SK-N-SH (cell line): ENCODE results near the gene CAPN7. TPM values are rescaled to one million over a fixed set of nuclear protein-coding genes. Genes with fewer than 3 reads are reported as not detected.

Experiments
- CTCF ChIA-PET: fragments of 300-600, 350-600 bp; formaldehyde crosslinking; extraction: SDS; loops from one replicate; lab custom pipeline; 2021; lab: Yijun Ruan, JAX
- POLR2A ChIA-PET: fragments of 350-600 bp; sonication (Branson Sonifier 250); formaldehyde crosslinking; extraction: SDS; loops from one replicate; lab custom pipeline; 2020; ENCODE audit warnings: antibody characterized with exemption, inconsistent platforms; lab: Yijun Ruan, JAX
- DNase-seq: peaks from one replicate; pipeline ENCODE4 v3.0.0; 2012
- H2AFZ ChIP-seq: fragments of 200-600 bp; sonication (generic); 2 replicates; pipeline ENCODE4 v1.8.1; 2016; ENCODE audit warnings: antibody characterized with exemption, mild to moderate bottlenecking, low read depth
- H3F3A ChIP-seq: fragments of 200-600 bp; sonication (generic); replicated peaks from 2 replicates; pipeline ENCODE3; 2016; ENCODE audit warnings: antibody characterized with exemption, mild to moderate bottlenecking; ENCODE audit not compliant: insufficient read depth
- H3K27ac ChIP-seq, 2 experiments: fragments of 200-500 bp in 1 of 2; fragments of 200-600 bp in 1 of 2; sonication (Bioruptor generic) in 1 of 2; sonication (generic), shearing (Covaris generic) in 1 of 2; 2 replicates each; pipeline versions ENCODE4 v1.5.1 to v1.6.1; 2014 to 2016; ENCODE audit warnings: low read depth in 2 of 2, inconsistent platforms in 1 of 2, low read length in 1 of 2, mild to moderate bottlenecking in 1 of 2, mixed read lengths in 1 of 2
- H3K27me3 ChIP-seq: fragments of 200-600 bp; sonication (generic), shearing (Covaris generic); 2 replicates; pipeline ENCODE4 v1.6.1; 2016; ENCODE audit warnings: mixed run types; ENCODE audit not compliant: insufficient read depth
- H3K36me3 ChIP-seq, 2 experiments: fragments of 200-500 bp in 1 of 2; fragments of 200-600 bp in 1 of 2; sonication (Bioruptor generic) in 1 of 2; sonication (generic) in 1 of 2; replicated peaks in 1 of 2; 2 replicates each; pipeline versions ENCODE3 to v1.5.1; 2014 to 2016; ENCODE audit warnings: low read length in 1 of 2, mild to moderate bottlenecking in 1 of 2; ENCODE audit not compliant: insufficient read depth in 2 of 2, control insufficient read depth in 1 of 2
- H3K4me1 ChIP-seq, 2 experiments: fragments of 200-500 bp in 1 of 2; fragments of 200-600 bp in 1 of 2; sonication (Bioruptor generic) in 1 of 2; sonication (generic), shearing (Covaris generic) in 1 of 2; 2 replicates each; pipeline versions ENCODE4 v1.5.1 to v1.6.1; 2014 to 2016; ENCODE audit warnings: low read depth in 1 of 2, low read length in 1 of 2, mixed run types in 1 of 2; ENCODE audit not compliant: insufficient read depth in 2 of 2, control insufficient read depth in 1 of 2
- H3K4me2 ChIP-seq: fragments of 200-600 bp; sonication (generic), shearing (Covaris generic); 2 replicates; pipeline ENCODE4 v1.6.1; 2017; ENCODE audit warnings: mixed run types
- H3K4me3 ChIP-seq, 2 experiments: fragments of 200-500 bp in 1 of 2; fragments of 200-600 bp in 1 of 2; sonication (Bioruptor generic) in 1 of 2; sonication (generic), shearing (Covaris generic) in 1 of 2; 2 replicates each; pipeline versions ENCODE4 v1.5.1 to v1.8.1; 2014 to 2016; ENCODE audit warnings: low read depth in 2 of 2, inconsistent platforms in 1 of 2, low read length in 1 of 2, mild to moderate bottlenecking in 1 of 2, mixed read lengths in 1 of 2, moderate library complexity in 1 of 2
- H3K79me2 ChIP-seq: fragments of 200-600 bp; sonication (generic); 2 replicates; pipeline ENCODE4 v1.8.1; 2017; ENCODE audit warnings: mild to moderate bottlenecking; ENCODE audit not compliant: insufficient read depth
- H3K9ac ChIP-seq: fragments of 200-600 bp; sonication (generic); 2 replicates; pipeline ENCODE4 v1.6.1; 2017; ENCODE audit warnings: mixed run types
- H3K9me2 ChIP-seq: fragments of 200-600 bp; sonication (generic); 2 replicates; pipeline ENCODE4 v1.6.1; 2017; ENCODE audit warnings: mixed run types
- H3K9me3 ChIP-seq: fragments of 200-600 bp; sonication (generic); 2 replicates; pipeline ENCODE4 v1.6.1; 2017; ENCODE audit warnings: mixed run types, mild to moderate bottlenecking, moderate library complexity
- H4K20me1 ChIP-seq: fragments of 200-600 bp; sonication (generic); 2 replicates; pipeline ENCODE4 v1.6.1; 2017; ENCODE audit warnings: mild to moderate bottlenecking, mixed run types; ENCODE audit not compliant: insufficient read depth
- CHD2 ChIP-seq: fragments of 150-350 bp; IDR thresholded peaks from 2 replicates; pipeline ENCODE4 v1.6.1; 2018; ENCODE audit warnings: low read length; ENCODE audit not compliant: partially characterized antibody
- EP300 ChIP-seq, 2 experiments: IDR thresholded peaks; 2 replicates each; pipeline versions ENCODE4 v1.4.0 to v1.6.1; 2012; ENCODE audit warnings: borderline replicate concordance in 1 of 2, low read depth in 1 of 2, low read length in 1 of 2
- EZH2phosphoT487 ChIP-seq: fragments of 200-600 bp; sonication (generic); IDR thresholded peaks from 2 replicates; pipeline ENCODE4 v1.6.1; 2017; ENCODE audit warnings: low read depth, mixed run types, mild to moderate bottlenecking, antibody characterized with exemption, moderate library complexity, borderline replicate concordance
- FOSL2 ChIP-seq: IDR thresholded peaks from 2 replicates; pipeline ENCODE4 v1.4.0; 2012; ENCODE audit warnings: low read depth, mild to moderate bottlenecking, moderate library complexity, borderline replicate concordance
- GATA2 ChIP-seq: sonication (generic); formaldehyde crosslinking; IDR thresholded peaks from 2 replicates; pipeline ENCODE4 v1.5.0; 2020; ENCODE audit warnings: mild to moderate bottlenecking, missing genetic modification reagents
- IRF3 ChIP-seq: fragments of 150-350 bp; IDR thresholded peaks from 2 replicates; pipeline ENCODE4 v1.6.1; 2016; ENCODE audit warnings: mild to moderate bottlenecking, low read depth, low read length
- NFIC ChIP-seq: IDR thresholded peaks from 2 replicates; pipeline ENCODE4 v1.4.0; 2012; ENCODE audit warnings: borderline replicate concordance
- RAD21 ChIP-seq: IDR thresholded peaks from 2 replicates; pipeline ENCODE4 v1.6.1; 2012; ENCODE audit warnings: mild to moderate bottlenecking, low read length
- TAF1 ChIP-seq: IDR thresholded peaks from 2 replicates; pipeline ENCODE4 v1.6.1; 2012; ENCODE audit warnings: low read depth, mild to moderate bottlenecking, low read length, moderate library complexity, borderline replicate concordance
- TCF12 ChIP-seq: IDR thresholded peaks from 2 replicates; pipeline ENCODE4 v1.4.0; 2012
- TEAD4 ChIP-seq: IDR thresholded peaks from 2 replicates; pipeline ENCODE4 v1.4.0; 2012; ENCODE audit warnings: mild to moderate bottlenecking, borderline replicate concordance; ENCODE audit not compliant: insufficient read depth
- USF1 ChIP-seq: IDR thresholded peaks from 2 replicates; pipeline ENCODE4 v1.4.0; 2012; ENCODE audit warnings: low read depth, borderline replicate concordance
- WGBS: methylation state at CpG from one replicate; pipeline ENCODE4 v1.1.6; 2017; ENCODE audit warnings: low lambda C conversion rate; 5-methylcytosine and 5-hydroxymethylcytosine counted together
- polyA plus RNA-seq, 3 experiments: library from polyadenylated mRNA; depleted of rRNA; stranded (reverse); fragments of >200 nt; gene quantifications; 2 replicates each; pipeline ENCODE4 v1.2.3, GENCODE V29; 2012
- TF ChIP-seq, protein P1 (sequence below): IDR thresholded peaks from 2 replicates; pipeline ENCODE4 v1.6.1; 2012; ENCODE audit warnings: mild to moderate bottlenecking, low read depth, low read length, moderate library complexity
- TF ChIP-seq, protein P2 (sequence below): IDR thresholded peaks from 2 replicates; pipeline ENCODE4 v1.4.0; 2012; ENCODE audit warnings: low read depth
- TF ChIP-seq, protein P3 (sequence below): fragments of 200-600 bp; sonication (generic); IDR thresholded peaks from 2 replicates; pipeline ENCODE4 v1.6.1; 2017; ENCODE audit warnings: antibody characterized with exemption, mild to moderate bottlenecking, moderate library complexity

Gene CAPN7
- polyA plus RNA-seq, 1 of the 3 experiments (the other 2 are of a cell fraction): 7.3 TPM

DNA sequence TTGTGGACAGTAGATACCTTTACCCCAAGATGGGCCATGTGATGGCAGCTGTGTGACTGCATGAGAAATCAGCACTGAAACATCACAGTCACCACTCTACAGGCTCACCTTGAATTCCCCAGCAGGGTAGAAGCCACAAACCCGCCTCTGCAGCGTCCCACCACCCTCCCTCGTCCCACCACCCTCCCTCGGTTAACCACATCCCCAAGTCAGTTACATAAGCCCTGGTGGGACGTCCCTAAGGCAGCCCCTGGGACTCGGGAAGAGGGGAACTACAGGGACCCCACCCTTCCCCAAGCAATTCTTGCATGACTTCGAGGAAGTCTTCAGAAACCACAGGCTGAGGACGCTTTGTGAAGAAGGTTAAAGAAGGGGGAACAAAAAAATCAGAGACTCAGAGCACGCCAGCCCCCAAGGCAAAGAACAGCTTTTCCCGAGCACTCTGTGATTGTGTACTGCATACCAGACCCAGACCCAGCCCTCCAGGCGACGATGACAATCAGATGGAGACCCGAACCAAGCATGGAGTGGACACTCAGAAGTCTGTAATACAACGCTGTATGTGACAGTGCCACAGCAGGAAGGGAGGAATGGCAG is 65.8 kb downstream of the CAPN7 start:
- POLR2A ChIA-PET: no interaction called here
- 91% methylated on average over 13 of the region's 14 CpGs for WGBS

More for the DNA sequence above, 65.8 kb downstream of the CAPN7 start:
- CTCF ChIA-PET: interaction anchor here (2.1 kb wide), 1 partner anchor 108 kb away, joined by 7 read pairs; no protein-coding TSS in a partner anchor
- Histone ChIP-seq H3K27ac (no peak overlapping the region), H3K36me3 (no peaks in the 10 kb centered on the region), H3K9me2 (no peaks in the 10 kb centered on the region), H3K9ac (no peak overlapping the region), H3K79me2 (no peaks in the 10 kb centered on the region), H3K27me3 (no peaks in the 10 kb centered on the region)
- TF ChIP-seq RAD21: no peak
- no peak for TF ChIP-seq EZH2phosphoT487
- TF ChIP-seq TAF1: no peak
- TF ChIP-seq EP300 (IDR thresholded peaks at IDR 0.05; ENCODE audit: borderline replicate concordance in 1 of 2, low read depth in 1 of 2, low read length in 1 of 2): no peak
- TF ChIP-seq, protein P1, sequence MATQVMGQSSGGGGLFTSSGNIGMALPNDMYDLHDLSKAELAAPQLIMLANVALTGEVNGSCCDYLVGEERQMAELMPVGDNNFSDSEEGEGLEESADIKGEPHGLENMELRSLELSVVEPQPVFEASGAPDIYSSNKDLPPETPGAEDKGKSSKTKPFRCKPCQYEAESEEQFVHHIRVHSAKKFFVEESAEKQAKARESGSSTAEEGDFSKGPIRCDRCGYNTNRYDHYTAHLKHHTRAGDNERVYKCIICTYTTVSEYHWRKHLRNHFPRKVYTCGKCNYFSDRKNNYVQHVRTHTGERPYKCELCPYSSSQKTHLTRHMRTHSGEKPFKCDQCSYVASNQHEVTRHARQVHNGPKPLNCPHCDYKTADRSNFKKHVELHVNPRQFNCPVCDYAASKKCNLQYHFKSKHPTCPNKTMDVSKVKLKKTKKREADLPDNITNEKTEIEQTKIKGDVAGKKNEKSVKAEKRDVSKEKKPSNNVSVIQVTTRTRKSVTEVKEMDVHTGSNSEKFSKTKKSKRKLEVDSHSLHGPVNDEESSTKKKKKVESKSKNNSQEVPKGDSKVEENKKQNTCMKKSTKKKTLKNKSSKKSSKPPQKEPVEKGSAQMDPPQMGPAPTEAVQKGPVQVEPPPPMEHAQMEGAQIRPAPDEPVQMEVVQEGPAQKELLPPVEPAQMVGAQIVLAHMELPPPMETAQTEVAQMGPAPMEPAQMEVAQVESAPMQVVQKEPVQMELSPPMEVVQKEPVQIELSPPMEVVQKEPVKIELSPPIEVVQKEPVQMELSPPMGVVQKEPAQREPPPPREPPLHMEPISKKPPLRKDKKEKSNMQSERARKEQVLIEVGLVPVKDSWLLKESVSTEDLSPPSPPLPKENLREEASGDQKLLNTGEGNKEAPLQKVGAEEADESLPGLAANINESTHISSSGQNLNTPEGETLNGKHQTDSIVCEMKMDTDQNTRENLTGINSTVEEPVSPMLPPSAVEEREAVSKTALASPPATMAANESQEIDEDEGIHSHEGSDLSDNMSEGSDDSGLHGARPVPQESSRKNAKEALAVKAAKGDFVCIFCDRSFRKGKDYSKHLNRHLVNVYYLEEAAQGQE: no peak
- no peak for TF ChIP-seq GATA2 (CRISPR knock-in tag)
- TF ChIP-seq, protein P2, sequence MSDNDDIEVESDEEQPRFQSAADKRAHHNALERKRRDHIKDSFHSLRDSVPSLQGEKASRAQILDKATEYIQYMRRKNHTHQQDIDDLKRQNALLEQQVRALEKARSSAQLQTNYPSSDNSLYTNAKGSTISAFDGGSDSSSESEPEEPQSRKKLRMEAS: no peak
- no peak for TF ChIP-seq NFIC
- no peak for TF ChIP-seq FOSL2
- no peak for TF ChIP-seq IRF3
- no peak for TF ChIP-seq CHD2
- TF ChIP-seq TCF12: no peak
- no peak for TF ChIP-seq USF1
- TF ChIP-seq, protein P3, sequence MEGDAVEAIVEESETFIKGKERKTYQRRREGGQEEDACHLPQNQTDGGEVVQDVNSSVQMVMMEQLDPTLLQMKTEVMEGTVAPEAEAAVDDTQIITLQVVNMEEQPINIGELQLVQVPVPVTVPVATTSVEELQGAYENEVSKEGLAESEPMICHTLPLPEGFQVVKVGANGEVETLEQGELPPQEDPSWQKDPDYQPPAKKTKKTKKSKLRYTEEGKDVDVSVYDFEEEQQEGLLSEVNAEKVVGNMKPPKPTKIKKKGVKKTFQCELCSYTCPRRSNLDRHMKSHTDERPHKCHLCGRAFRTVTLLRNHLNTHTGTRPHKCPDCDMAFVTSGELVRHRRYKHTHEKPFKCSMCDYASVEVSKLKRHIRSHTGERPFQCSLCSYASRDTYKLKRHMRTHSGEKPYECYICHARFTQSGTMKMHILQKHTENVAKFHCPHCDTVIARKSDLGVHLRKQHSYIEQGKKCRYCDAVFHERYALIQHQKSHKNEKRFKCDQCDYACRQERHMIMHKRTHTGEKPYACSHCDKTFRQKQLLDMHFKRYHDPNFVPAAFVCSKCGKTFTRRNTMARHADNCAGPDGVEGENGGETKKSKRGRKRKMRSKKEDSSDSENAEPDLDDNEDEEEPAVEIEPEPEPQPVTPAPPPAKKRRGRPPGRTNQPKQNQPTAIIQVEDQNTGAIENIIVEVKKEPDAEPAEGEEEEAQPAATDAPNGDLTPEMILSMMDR: no peak
- TF ChIP-seq TEAD4: no peak
- TF ChIP-seq, all 33 proteins: peak for 0
- Histone ChIP-seq H4K20me1 (no peaks in the 10 kb centered on the region), H3K4me2 (no peak overlapping the region), H3K9me3 (no peaks in the 10 kb centered on the region), H3F3A (peaks cover 7% of the 10 kb centered on the region), H2AFZ (no peak overlapping the region), H3K4me3 (no peak overlapping the region), H3K4me1 (peaks cover 0 to 20% of the 10 kb centered on the region in 2 experiments; a peak in 3 of 4 replicates)
- no peak for DNase-seq
